ENCODE data around the gene FGF5.

GRCh38 chr4:80255329-80256095, 11.0 kb upstream of the FGF5 start:
- TF ChIP-seq CEBPB (IDR thresholded peaks at IDR 0.05), result no peak
- no peak for TF ChIP-seq TAF1 (IDR thresholded peaks at IDR 0.05; ENCODE audit: low read depth)
- no peak for TF ChIP-seq YY1 (IDR thresholded peaks at IDR 0.05; ENCODE audit: low read depth)

Measured in Ishikawa (cell line).